Nephron (organoid): Measurements from ENCODE around the gene HEXB.

Experiments used
- H3K27ac Mint-ChIP-seq, 3 experiments: 2 replicates each; pipeline ENCODE4 v1.8.0; 2020; ENCODE audit warnings: mixed read lengths in 3 of 3, mild to moderate bottlenecking in 2 of 3, moderate library complexity in 1 of 3
- H3K27me3 Mint-ChIP-seq: 2 replicates; pipeline ENCODE4 v1.8.0; 2021; ENCODE audit warnings: low read depth, mild to moderate bottlenecking, moderate library complexity, mixed read lengths
- H3K36me3 Mint-ChIP-seq: 2 replicates; pipeline ENCODE4 v1.8.0; 2020; ENCODE audit warnings: low read depth, mixed read lengths
- H3K4me1 Mint-ChIP-seq: 2 replicates; pipeline ENCODE4 v1.8.0; 2020; ENCODE audit warnings: mixed read lengths
- H3K4me3 Mint-ChIP-seq, 3 experiments: 2 replicates each; pipeline ENCODE4 v1.8.0; 2020; ENCODE audit warnings: mild to moderate bottlenecking in 3 of 3, mixed read lengths in 3 of 3, moderate library complexity in 2 of 3
- H3K9me3 Mint-ChIP-seq: 2 replicates; pipeline ENCODE4 v1.8.0; 2020; ENCODE audit warnings: mixed read lengths
- TF ChIP-seq, protein P1 (sequence below), 3 experiments: fragments of 200-600 bp; sonication (generic); IDR thresholded peaks; one replicate each; pipeline ENCODE4 v1.5.0; 2021; ENCODE audit warnings: antibody characterized with exemption in 3 of 3; ENCODE audit not compliant: unreplicated experiment in 3 of 3

HEXB gene

GRCh38 chr5:74653991-74654390 lies 31.0 kb upstream of the HEXB start:
- no peaks in the 10 kb centered on the region for H3K36me3 Mint-ChIP-seq
- H3K4me3 Mint-ChIP-seq = no peak overlapping the region
- peaks cover 6% of the 10 kb centered on the region for H3K27me3 Mint-ChIP-seq
- TF ChIP-seq, protein P1, sequence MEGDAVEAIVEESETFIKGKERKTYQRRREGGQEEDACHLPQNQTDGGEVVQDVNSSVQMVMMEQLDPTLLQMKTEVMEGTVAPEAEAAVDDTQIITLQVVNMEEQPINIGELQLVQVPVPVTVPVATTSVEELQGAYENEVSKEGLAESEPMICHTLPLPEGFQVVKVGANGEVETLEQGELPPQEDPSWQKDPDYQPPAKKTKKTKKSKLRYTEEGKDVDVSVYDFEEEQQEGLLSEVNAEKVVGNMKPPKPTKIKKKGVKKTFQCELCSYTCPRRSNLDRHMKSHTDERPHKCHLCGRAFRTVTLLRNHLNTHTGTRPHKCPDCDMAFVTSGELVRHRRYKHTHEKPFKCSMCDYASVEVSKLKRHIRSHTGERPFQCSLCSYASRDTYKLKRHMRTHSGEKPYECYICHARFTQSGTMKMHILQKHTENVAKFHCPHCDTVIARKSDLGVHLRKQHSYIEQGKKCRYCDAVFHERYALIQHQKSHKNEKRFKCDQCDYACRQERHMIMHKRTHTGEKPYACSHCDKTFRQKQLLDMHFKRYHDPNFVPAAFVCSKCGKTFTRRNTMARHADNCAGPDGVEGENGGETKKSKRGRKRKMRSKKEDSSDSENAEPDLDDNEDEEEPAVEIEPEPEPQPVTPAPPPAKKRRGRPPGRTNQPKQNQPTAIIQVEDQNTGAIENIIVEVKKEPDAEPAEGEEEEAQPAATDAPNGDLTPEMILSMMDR (IDR thresholded peaks at IDR 0.05; ENCODE audit: unreplicated experiment in 3 of 3) = no peak
- H3K27ac Mint-ChIP-seq = no peak overlapping the region
- no peaks in the 10 kb centered on the region for H3K9me3 Mint-ChIP-seq
- H3K4me1 Mint-ChIP-seq = peaks cover 6% of the 10 kb centered on the region

DNA sequence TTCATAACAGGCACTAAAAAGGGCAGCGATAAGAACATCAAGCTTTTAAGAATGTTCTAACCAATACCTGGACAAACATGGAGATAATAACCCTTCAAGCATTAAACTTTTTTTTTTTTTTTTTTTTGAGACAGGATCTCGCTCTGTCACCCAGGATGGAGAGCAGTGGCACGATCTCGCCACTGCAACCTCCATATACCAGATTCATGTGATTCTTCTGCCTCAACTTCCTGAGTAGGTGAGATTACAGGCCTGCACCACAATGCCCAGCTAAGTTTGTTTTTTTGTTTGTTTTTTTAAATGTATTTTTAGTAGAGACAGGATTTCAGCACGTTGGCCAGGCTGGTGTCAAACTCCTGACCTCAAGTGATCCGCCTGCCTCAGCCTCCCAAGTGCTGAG lies 29.8 kb upstream of the HEXB start:
- Mint-ChIP-seq H3K27me3 (peaks cover 6% of the 10 kb centered on the region), H3K4me3 (no peak overlapping the region), H3K27ac (no peak overlapping the region), H3K9me3 (no peaks in the 10 kb centered on the region), H3K36me3 (no peaks in the 10 kb centered on the region), H3K4me1 (no peaks in the 10 kb centered on the region)
- TF ChIP-seq, protein P1 (IDR thresholded peaks at IDR 0.05; ENCODE audit: unreplicated experiment in 3 of 3) = no peak

- H3K4me3 Mint-ChIP-seq = no peak overlapping the region
- peaks cover 6% of the 10 kb centered on the region for H3K27me3 Mint-ChIP-seq
- H3K27ac Mint-ChIP-seq = no peak overlapping the region
- H3K9me3 Mint-ChIP-seq = no peaks in the 10 kb centered on the region
- no peaks in the 10 kb centered on the region for H3K36me3 Mint-ChIP-seq
- TF ChIP-seq, protein P1 (IDR thresholded peaks at IDR 0.05; ENCODE audit: unreplicated experiment in 3 of 3) = no peak
- H3K4me1 Mint-ChIP-seq = peaks cover 3% of the 10 kb centered on the region
These were observed 29.3 kb upstream of the HEXB start for GRCh38 chr5:74655716-74656115.

GRCh38 chr5:74657165-74657564 lies 27.9 kb upstream of the HEXB start:
- H3K4me1 Mint-ChIP-seq = peaks cover 14% of the 10 kb centered on the region
- no peak overlapping the region for H3K4me3 Mint-ChIP-seq
- H3K9me3 Mint-ChIP-seq = no peaks in the 10 kb centered on the region
- TF ChIP-seq, protein P1 (IDR thresholded peaks at IDR 0.05; ENCODE audit: unreplicated experiment in 3 of 3) = no peak
- peaks cover 6% of the 10 kb centered on the region for H3K27me3 Mint-ChIP-seq
- H3K36me3 Mint-ChIP-seq = no peaks in the 10 kb centered on the region
- no peak overlapping the region for H3K27ac Mint-ChIP-seq

DNA sequence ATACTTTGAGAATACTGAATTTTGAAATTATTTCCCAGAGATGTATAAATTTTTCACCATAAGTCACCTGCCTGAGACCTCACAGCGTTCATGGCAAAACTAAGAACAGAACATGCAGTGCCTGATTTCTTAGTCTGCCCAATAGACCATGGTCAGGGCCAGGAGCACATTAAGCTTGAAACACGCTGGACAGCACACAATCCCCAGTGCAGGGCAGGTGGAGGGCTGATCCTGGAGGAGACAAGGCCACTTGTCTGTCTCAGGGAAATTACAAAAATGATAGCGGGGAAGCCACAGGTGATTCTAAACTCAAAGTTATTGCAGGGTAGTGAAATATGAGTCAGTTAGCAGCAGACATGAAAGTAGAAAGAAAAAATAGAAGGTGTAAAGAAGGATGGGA lies 25.9 kb upstream of the HEXB start:
- TF ChIP-seq, protein P1 (IDR thresholded peaks at IDR 0.05; ENCODE audit: unreplicated experiment in 3 of 3) = no peak
- H3K27me3 Mint-ChIP-seq = peaks cover 6% of the 10 kb centered on the region

GRCh38 chr5:74660140-74660539 lies 24.9 kb upstream of the HEXB start:
- H3K27ac Mint-ChIP-seq = no peak overlapping the region
- TF ChIP-seq, protein P1 (IDR thresholded peaks at IDR 0.05; ENCODE audit: unreplicated experiment in 3 of 3) = no peak
- peaks cover 2% of the 10 kb centered on the region for H3K27me3 Mint-ChIP-seq
- no peak overlapping the region for H3K4me3 Mint-ChIP-seq
- peaks cover 20% of the 10 kb centered on the region for H3K4me1 Mint-ChIP-seq
- H3K9me3 Mint-ChIP-seq = no peaks in the 10 kb centered on the region
- no peaks in the 10 kb centered on the region for H3K36me3 Mint-ChIP-seq

More for the DNA sequence above, 25.9 kb upstream of the HEXB start:
- H3K4me3 Mint-ChIP-seq = no peak overlapping the region
- no peaks in the 10 kb centered on the region for H3K36me3 Mint-ChIP-seq
- no peaks in the 10 kb centered on the region for H3K9me3 Mint-ChIP-seq
- no peak overlapping the region for H3K27ac Mint-ChIP-seq
- peaks cover 14% of the 10 kb centered on the region for H3K4me1 Mint-ChIP-seq
